K562 (cell line): ENCODE results near the gene UAP1. TPM values are rescaled to one million over a fixed set of nuclear protein-coding genes. Genes with fewer than 3 reads are reported as not detected.

Source experiments
- BRD4 ChIP-seq: fragments of 200-600 bp; sonication (generic); IDR thresholded peaks from 2 replicates; pipeline ENCODE4 v1.6.1; 2017; ENCODE audit warnings: inconsistent platforms
- CEBPB ChIP-seq: fragments of 450-650 bp; IDR thresholded peaks from 2 replicates; pipeline ENCODE4 v1.6.1; 2016; ENCODE audit warnings: missing genetic modification characterization, missing compliant biosample characterization
- CEBPG ChIP-seq, 3 experiments: fragments of 200-800 bp in 1 of 3; sonication (Bioruptor generic) in 1 of 3; sonication (generic) in 1 of 3; formaldehyde crosslinking in 1 of 3; IDR thresholded peaks in 2 of 3; conservative IDR thresholded peaks in 1 of 3; 2 replicates each; pipeline versions ENCODE4 v1.6.1 to v1.8.0; 2016 to 2022; ENCODE audit warnings: missing compliant biosample characterization in 2 of 3, missing genetic modification characterization in 2 of 3, mild to moderate bottlenecking in 1 of 3, missing genetic modification reagents in 1 of 3
- GABPB1 ChIP-seq: sonication (generic); formaldehyde crosslinking; IDR thresholded peaks from 2 replicates; pipeline ENCODE4 v1.8.0; 2022; ENCODE audit warnings: mild to moderate bottlenecking, missing genetic modification reagents
- HMG20B ChIP-seq: fragments of 250-450 bp; sonication (Bioruptor Pico); IDR thresholded peaks from 2 replicates; pipeline ENCODE4 v1.5.0; 2021; ENCODE audit warnings: mild to moderate bottlenecking
- KLF1 ChIP-seq: fragments of 450-650 bp; IDR thresholded peaks from 2 replicates; pipeline ENCODE4 v1.6.1; 2016; ENCODE audit warnings: missing genetic modification characterization, missing compliant biosample characterization
- POLR2H ChIP-seq: IDR thresholded peaks from 2 replicates; pipeline ENCODE4 v1.6.1; 2016; ENCODE audit warnings: missing genetic modification characterization, low read depth, mild to moderate bottlenecking, control low read depth, missing compliant biosample characterization, moderate library complexity
- SAFB2 ChIP-seq: fragments of 200-400 bp; formaldehyde crosslinking; IDR thresholded peaks from 2 replicates; pipeline ENCODE4 v1.6.1; 2018; ENCODE audit warnings: borderline replicate concordance, low read length, low read depth, moderate library complexity; ENCODE audit not compliant: severe bottlenecking
- TSC22D4 ChIP-seq: fragments of 450-650 bp; IDR thresholded peaks from 2 replicates; pipeline ENCODE4 v1.6.1; 2016; ENCODE audit warnings: missing genetic modification characterization, missing biosample characterization, control low read depth
- ZNF354B ChIP-seq: fragments of 250-450 bp; sonication (Bioruptor Pico); IDR thresholded peaks from 2 replicates; pipeline ENCODE4 v1.4.0; 2020
- polyA plus RNA-seq, 8 experiments: library from polyadenylated mRNA; depleted of rRNA in 4 of 8; stranded (reverse) in 5 of 8; unstranded in 3 of 8; fragments of >200 nt; fragmentation: Nextera tagmentation in 2 of 8; fragmentation: Illumina TruSeq in 1 of 8; extraction: Ambion mirVana in 2 of 8; extraction: Trizol in 1 of 8; gene quantifications; 2 replicates each; pipeline versions ENCODE4 v1.2.1 to v1.2.3, GENCODE V29; 2011 to 2014; ENCODE audit warnings: inconsistent platforms in 1 of 8, missing spikeins in 1 of 8
- total RNA-seq, 7 experiments: library from RNA; depleted of rRNA in 6 of 7; stranded (reverse); fragments of >200 nt in 6 of 7; fragmentation: Illumina TruSeq in 2 of 7; extraction: Trizol in 2 of 7; gene quantifications; 2 replicates each; pipeline versions ENCODE4 v1.2.1 to v1.2.3, GENCODE V29; 2011 to 2021; ENCODE audit warnings: low replicate concordance in 1 of 7
- TF ChIP-seq, protein P1 (sequence below): fragments of 450-650 bp; IDR thresholded peaks from 2 replicates; pipeline ENCODE4 v1.6.1; 2017; ENCODE audit warnings: mild to moderate bottlenecking, moderate library complexity
- TF ChIP-seq, protein P2 (sequence below), 2 experiments: fragments of 450-650 bp in 1 of 2; sonication (generic) in 1 of 2; formaldehyde crosslinking in 1 of 2; IDR thresholded peaks in 1 of 2; conservative IDR thresholded peaks in 1 of 2; 2 replicates each; pipeline versions ENCODE4 v1.6.1 to v1.8.1; 2016 to 2023; ENCODE audit warnings: mild to moderate bottlenecking in 2 of 2, moderate library complexity in 2 of 2, inconsistent platforms in 1 of 2, missing genetic modification reagents in 1 of 2
- TF ChIP-seq, protein P3 (sequence below), 2 experiments: fragments of 250-450 bp in 1 of 2; fragments of 450-650 bp in 1 of 2; sonication (Bioruptor Pico) in 1 of 2; IDR thresholded peaks; 2 replicates each; pipeline versions ENCODE4 v1.6.1 to v1.8.0; 2016 to 2021; ENCODE audit warnings: mild to moderate bottlenecking in 2 of 2, moderate library complexity in 2 of 2, missing compliant biosample characterization in 1 of 2, missing genetic modification characterization in 1 of 2

Gene UAP1
- total and polyA plus RNA-seq, 9 of the 15 experiments (the other 6 are each of a cell fraction or from before 2014, with no cell fraction given) = 182 to 317 (median 213) TPM

DNA sequence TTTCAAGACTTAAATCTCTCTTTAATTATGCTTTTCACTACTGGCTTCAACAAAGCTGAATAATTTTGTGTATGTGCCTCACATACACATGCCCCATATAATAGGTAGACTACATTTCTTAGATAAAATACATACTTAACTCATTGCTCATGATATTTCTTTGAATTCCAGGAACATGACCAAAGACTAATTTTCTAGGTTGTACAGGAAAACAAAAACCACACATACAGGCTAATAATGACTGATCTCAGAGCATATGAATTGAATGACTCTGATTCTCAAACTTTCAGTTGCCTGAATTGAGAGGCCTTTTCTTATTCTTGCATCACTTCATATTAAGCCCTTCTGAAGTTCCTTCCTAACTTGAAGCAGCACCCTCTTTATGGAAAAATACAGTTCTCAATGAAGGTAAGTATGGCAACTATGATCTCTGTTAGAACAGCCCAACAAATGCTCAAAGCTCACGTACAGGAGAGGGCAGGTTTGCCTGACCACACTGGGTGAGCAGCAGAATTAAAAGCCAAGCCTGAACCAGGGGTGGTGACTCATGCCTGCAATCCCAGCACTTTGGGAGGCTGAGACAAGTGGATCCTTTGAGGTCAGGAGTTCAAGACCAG, 22.6 kb upstream of the UAP1 start (continued):
- TF ChIP-seq, protein P1, sequence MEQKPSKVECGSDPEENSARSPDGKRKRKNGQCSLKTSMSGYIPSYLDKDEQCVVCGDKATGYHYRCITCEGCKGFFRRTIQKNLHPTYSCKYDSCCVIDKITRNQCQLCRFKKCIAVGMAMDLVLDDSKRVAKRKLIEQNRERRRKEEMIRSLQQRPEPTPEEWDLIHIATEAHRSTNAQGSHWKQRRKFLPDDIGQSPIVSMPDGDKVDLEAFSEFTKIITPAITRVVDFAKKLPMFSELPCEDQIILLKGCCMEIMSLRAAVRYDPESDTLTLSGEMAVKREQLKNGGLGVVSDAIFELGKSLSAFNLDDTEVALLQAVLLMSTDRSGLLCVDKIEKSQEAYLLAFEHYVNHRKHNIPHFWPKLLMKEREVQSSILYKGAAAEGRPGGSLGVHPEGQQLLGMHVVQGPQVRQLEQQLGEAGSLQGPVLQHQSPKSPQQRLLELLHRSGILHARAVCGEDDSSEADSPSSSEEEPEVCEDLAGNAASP = no peak
- TF ChIP-seq, protein P2, sequence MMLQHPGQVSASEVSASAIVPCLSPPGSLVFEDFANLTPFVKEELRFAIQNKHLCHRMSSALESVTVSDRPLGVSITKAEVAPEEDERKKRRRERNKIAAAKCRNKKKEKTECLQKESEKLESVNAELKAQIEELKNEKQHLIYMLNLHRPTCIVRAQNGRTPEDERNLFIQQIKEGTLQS (IDR thresholded peaks at IDR 0.05) = peak; percentile 90
- TF ChIP-seq, protein P2 (CRISPR knock-in tag; conservative IDR thresholded peaks at IDR 0.05) = 0 out of 2 replicates have a peak, but pooled peaks have one; percentile 46
- TF ChIP-seq POLR2H (tag) = no peak
- TF ChIP-seq, protein P3, sequence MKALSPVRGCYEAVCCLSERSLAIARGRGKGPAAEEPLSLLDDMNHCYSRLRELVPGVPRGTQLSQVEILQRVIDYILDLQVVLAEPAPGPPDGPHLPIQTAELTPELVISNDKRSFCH (CRISPR knock-in tag; IDR thresholded peaks at IDR 0.05) = no peak
- TF ChIP-seq, protein P3 (tag; IDR thresholded peaks at IDR 0.05) = no peak
- no peak for TF ChIP-seq SAFB2
- TF ChIP-seq CEBPG (CRISPR knock-in tag; IDR thresholded peaks at IDR 0.05) = peak; percentile 81
- TF ChIP-seq CEBPG (tag; conservative IDR thresholded peaks at IDR 0.05 in 1 of 2, IDR thresholded peaks at IDR 0.05 in 1 of 2) = peak in 1 of 2 experiments; percentile 87; a peak in 2 of 4 replicates
- TF ChIP-seq BRD4 = no peak
- TF ChIP-seq KLF1 (tag) = no peak
- TF ChIP-seq CEBPB = peak; percentile 24; the same call in 1 of the 2 replicates
- TF ChIP-seq ZNF354B (CRISPR knock-in tag) = no peak
- TF ChIP-seq GABPB1 = no peak
- TF ChIP-seq TSC22D4 (tag) = no peak
- no peak for TF ChIP-seq HMG20B (CRISPR knock-in tag)
